Anterior cingulate cortex (tissue), 58 donors: Measurements from ENCODE around the gene DNA2.
A peak's percentile ranks its signal among the peaks of the same experiment; 100 is the strongest.

Experiments
- DNase-seq, 58 donors: peaks; one replicate each; lab custom pipeline; 2025; lab: John Stamatoyannopoulos, UW

Gene DNA2

GRCh38 chr10:68449698-68450097 lies 22.1 kb downstream of the DNA2 start:
- peak in 9 of 58 donors; percentile 4 to 34 (median 17) for DNase-seq

- DNase-seq = no peak
Measured at GRCh38 chr10:68446179-68446578, 25.6 kb downstream of the DNA2 start.

GRCh38 chr10:68442971-68443370 lies 28.8 kb downstream of the DNA2 start:
- DNase-seq = peak in 1 of 58 donors; percentile 4

GRCh38 chr10:68440898-68441297 lies 30.9 kb downstream of the DNA2 start:
- no peak for DNase-seq

- DNase-seq = no peak
Measured at GRCh38 chr10:68435803-68436202, 36.0 kb downstream of the DNA2 start.

- no peak for DNase-seq
Measured at GRCh38 chr10:68434657-68435056, 37.1 kb downstream of the DNA2 start.

GRCh38 chr10:68428396-68429104 lies 43.2 kb downstream of the DNA2 start:
- DNase-seq = no peak

GRCh38 chr10:68424454-68425014 lies 47.2 kb downstream of the DNA2 start:
- no peak for DNase-seq

GRCh38 chr10:68423522-68423921 lies 48.3 kb downstream of the DNA2 start:
- peak in 1 of 58 donors; percentile 2 for DNase-seq

GRCh38 chr10:68419376-68419775 lies 52.4 kb downstream of the DNA2 start:
- no peak for DNase-seq

GRCh38 chr10:68408898-68409518 lies 62.8 kb downstream of the DNA2 start:
- DNase-seq = no peak

GRCh38 chr10:68406815-68407548 lies 64.8 kb downstream of the DNA2 start, which contains the start of gene RUFY2:
TSS of gene RUFY2 (minus strand) at chr10:68407277. CDS start at chr10:68407189, 88 bp downstream.
- peak in 57 of 58 donors; percentile 32 to 92 (median 81) for DNase-seq

- DNase-seq = peak in 50 of 58 donors; percentile 9 to 80 (median 54)
Measured at GRCh38 chr10:68406111-68406814, 65.5 kb downstream of the DNA2 start.

GRCh38 chr10:68403701-68404100 lies 68.1 kb downstream of the DNA2 start:
- DNase-seq = no peak

GRCh38 chr10:68402276-68402675 lies 69.5 kb downstream of the DNA2 start:
- DNase-seq = no peak

- DNase-seq = no peak
Measured at GRCh38 chr10:68397005-68397404, 74.8 kb downstream of the DNA2 start.

- no peak for DNase-seq
Measured at GRCh38 chr10:68385740-68386139, 86.0 kb downstream of the DNA2 start.

GRCh38 chr10:68371604-68372003 lies 100.2 kb downstream of the DNA2 start:
- no peak for DNase-seq

- DNase-seq = no peak
Measured at GRCh38 chr10:68367121-68367520, 104.7 kb downstream of the DNA2 start.

GRCh38 chr10:68366600-68366999 lies 105.2 kb downstream of the DNA2 start:
- DNase-seq = no peak
